GM19023 (cell line): Measurements from ENCODE around the gene HMG20B.
"Not testable (repeated sequence)": the region's sequence is repeated elsewhere in the genome, so short reads cannot be mapped to it uniquely, and the experiment has no call there.

Source experiments
- ATAC-seq: cut with Tn5 transposase; IDR thresholded peaks from one replicate; pipeline ENCODE4 v1.9.1; 2021; ENCODE audit warnings: mild to moderate bottlenecking, moderate library complexity; ENCODE audit not compliant: unreplicated experiment

Gene HMG20B

GRCh38 chr19:3555653-3556422 lies 16.9 kb upstream of the HMG20B start:
- ATAC-seq: no peak

- ATAC-seq: no peak
Observed at GRCh38 chr19:3556423-3556977, 16.2 kb upstream of the HMG20B start.

- ATAC-seq: peak; percentile 16
Observed at GRCh38 chr19:3556978-3557460, 15.7 kb upstream of the HMG20B start.

GRCh38 chr19:3557461-3558248 lies 15.1 kb upstream of the HMG20B start, which contains the start of gene MFSD12:
MFSD12 (minus strand) TSS chr19:3557586; CDS start chr19:3557403, 183 bp downstream.
- ATAC-seq: peak; percentile 83

GRCh38 chr19:3563709-3564524 lies 8.8 kb upstream of the HMG20B start:
- ATAC-seq: no peak

GRCh38 chr19:3565139-3565538 lies 7.6 kb upstream of the HMG20B start:
- ATAC-seq: no peak

GRCh38 chr19:3570042-3570441 lies 2.7 kb upstream of the HMG20B start:
- ATAC-seq: not testable (repeated sequence)

GRCh38 chr19:3570606-3571011 lies 2.1 kb upstream of the HMG20B start:
- no peak for ATAC-seq

GRCh38 chr19:3572132-3572854 lies 451 bp upstream of the HMG20B start:
- ATAC-seq: peak; percentile 89

- ATAC-seq: peak; percentile 8
Observed at GRCh38 chr19:3573162-3573857, 566 bp downstream of the HMG20B start.

GRCh38 chr19:3573858-3574637 lies 1.3 kb downstream of the HMG20B start:
- no peak for ATAC-seq

GRCh38 chr19:3575260-3575741 lies 2.6 kb downstream of the HMG20B start:
- no peak for ATAC-seq

- no peak for ATAC-seq
Observed at GRCh38 chr19:3575949-3576673, 3.4 kb downstream of the HMG20B start.

- ATAC-seq: no peak
Observed at GRCh38 chr19:3576696-3577443, 4.1 kb downstream of the HMG20B start.

GRCh38 chr19:3577723-3578344 lies 5.1 kb downstream of the HMG20B start:
- ATAC-seq: no peak

GRCh38 chr19:3578390-3578789 lies 5.6 kb downstream of the HMG20B start:
- ATAC-seq: no peak
